H1 (cell line): Measurements from ENCODE around the gene LSM11. TPM values are rescaled to one million over a fixed set of nuclear protein-coding genes. Genes with fewer than 3 reads are reported as not detected.

Experiments used
- CTCF ChIA-PET: fragments of 300-600 bp; sonication (Branson Sonifier 250); formaldehyde crosslinking; loops from one replicate; lab custom pipeline; 2021; ENCODE audit not compliant: partially characterized antibody; lab: Charles Lee
- POLR2A ChIA-PET: fragments of 300-600 bp; sonication (Branson Sonifier 250); formaldehyde crosslinking; loops from one replicate; lab custom pipeline; 2021; ENCODE audit warnings: inconsistent platforms; ENCODE audit not compliant: partially characterized antibody; lab: Charles Lee
- DNase-seq, 2 experiments: peaks; one replicate each; pipeline versions ENCODE4 v3.0.0 to v3.0.0-alpha.2; 2010 to 2022; ENCODE audit warnings: low spot score in 2 of 2, low read depth in 1 of 2, mixed read lengths in 1 of 2
- FAIRE-seq: peaks from 2 replicates; lab custom pipeline; 2011; peaks lifted over from hg19 to GRCh38; lab: Jason Lieb, UNC
- H2AFZ ChIP-seq: 2 replicates; pipeline ENCODE4 v1.8.1; 2012; ENCODE audit warnings: low read length, inconsistent platforms
- H2AK5ac ChIP-seq: 2 replicates; pipeline ENCODE4 v1.6.1; 2013; ENCODE audit warnings: low read depth, low read length
- H2BK120ac ChIP-seq: replicated peaks from 2 replicates; pipeline ENCODE3; 2013; ENCODE audit warnings: low read depth, low read length, inconsistent platforms
- H2BK12ac ChIP-seq: 2 replicates; pipeline ENCODE4 v1.6.1; 2013; ENCODE audit warnings: low read depth, low read length
- H2BK15ac ChIP-seq: 2 replicates; pipeline ENCODE4 v1.6.1; 2013; ENCODE audit warnings: low read length
- H2BK20ac ChIP-seq: 2 replicates; pipeline ENCODE4 v1.6.1; 2013; ENCODE audit warnings: low read length
- H2BK5ac ChIP-seq: 2 replicates; pipeline ENCODE4 v1.6.1; 2013; ENCODE audit warnings: low read depth, low read length
- H3K14ac ChIP-seq: 2 replicates; pipeline ENCODE4 v1.6.1; 2013; ENCODE audit warnings: inconsistent platforms; ENCODE audit not compliant: insufficient read length
- H3K18ac ChIP-seq: 2 replicates; pipeline ENCODE4 v1.6.1; 2013; ENCODE audit warnings: low read length; ENCODE audit errors: extremely low read depth
- H3K23ac ChIP-seq: 2 replicates; pipeline ENCODE4 v1.6.1; 2013; ENCODE audit warnings: inconsistent platforms; ENCODE audit not compliant: insufficient read length
- H3K23me2 ChIP-seq: 2 replicates; pipeline ENCODE4 v1.6.1; 2013; ENCODE audit warnings: low read depth, low read length
- H3K27ac ChIP-seq: 2 replicates; pipeline ENCODE4 v1.6.1; 2011; ENCODE audit warnings: low read depth, low read length, inconsistent platforms
- H3K27me3 ChIP-seq, 4 experiments: replicated peaks in 1 of 4; 1 replicate in 1 of 4; 2 replicates in 3 of 4; pipeline versions ENCODE4 v1.6.1 to v1.8.1; 2011 to 2013; ENCODE audit warnings: low read length in 3 of 4, mild to moderate bottlenecking in 3 of 4, inconsistent platforms in 2 of 4, mixed read lengths in 2 of 4, moderate library complexity in 1 of 4; ENCODE audit not compliant: control insufficient read depth in 3 of 4, insufficient read depth in 3 of 4; ENCODE audit errors: extremely low read depth in 1 of 4
- H3K36me3 ChIP-seq, 4 experiments: 2 replicates each; pipeline versions ENCODE4 v1.6.1 to v1.8.1; 2011 to 2013; ENCODE audit warnings: mild to moderate bottlenecking in 4 of 4, low read length in 3 of 4, moderate library complexity in 2 of 4, control low read depth in 1 of 4, inconsistent platforms in 1 of 4; ENCODE audit not compliant: insufficient read depth in 4 of 4, control insufficient read depth in 2 of 4
- H3K4ac ChIP-seq: replicated peaks from 2 replicates; pipeline ENCODE3; 2013; ENCODE audit warnings: low read length, low read depth, mixed read lengths, inconsistent platforms; ENCODE audit not compliant: insufficient read length
- H3K4me1 ChIP-seq, 4 experiments: replicated peaks in 1 of 4; 1 replicate in 1 of 4; 2 replicates in 3 of 4; pipeline versions ENCODE4 v1.6.1 to v1.8.1; 2011 to 2013; ENCODE audit warnings: low read length in 3 of 4, inconsistent platforms in 2 of 4, mixed read lengths in 1 of 4; ENCODE audit not compliant: insufficient read depth in 4 of 4, control insufficient read depth in 3 of 4
- H3K4me2 ChIP-seq, 2 experiments: 2 replicates each; pipeline versions ENCODE4 v1.6.1 to v1.8.1; 2011 to 2013; ENCODE audit warnings: low read depth in 2 of 2, low read length in 2 of 2, control low read depth in 1 of 2, inconsistent platforms in 1 of 2, mild to moderate bottlenecking in 1 of 2; ENCODE audit not compliant: insufficient read depth in 1 of 2
- H3K4me3 ChIP-seq, 4 experiments: fragments of 200-600, 300-600 bp in 1 of 4; sonication (generic), shearing (Covaris generic), sonication (Bioruptor Twin) in 1 of 4; 2 replicates each; pipeline versions ENCODE4 v1.5.1 to v1.8.1; 2011 to 2016; ENCODE audit warnings: low read length in 4 of 4, low read depth in 3 of 4, control low read depth in 2 of 4, inconsistent platforms in 2 of 4, mild to moderate bottlenecking in 2 of 4, mixed read lengths in 1 of 4, moderate library complexity in 1 of 4; ENCODE audit not compliant: insufficient read depth in 2 of 4; ENCODE audit errors: extremely low read depth in 1 of 4
- H3K56ac ChIP-seq: replicated peaks from 2 replicates; pipeline ENCODE3; 2013; ENCODE audit warnings: low read depth, mild to moderate bottlenecking, mixed read lengths, low read length, inconsistent platforms; ENCODE audit not compliant: insufficient read length
- H3K79me1 ChIP-seq: 2 replicates; pipeline ENCODE4 v1.6.1; 2013; ENCODE audit warnings: low read depth, low read length, control low read depth
- H3K79me2 ChIP-seq, 2 experiments: 2 replicates each; pipeline versions ENCODE4 v1.6.1 to v1.8.1; 2012 to 2013; ENCODE audit warnings: low read length in 2 of 2, mild to moderate bottlenecking in 2 of 2, inconsistent platforms in 1 of 2; ENCODE audit not compliant: insufficient read depth in 2 of 2, control insufficient read depth in 1 of 2
- H3K9ac ChIP-seq, 4 experiments: replicated peaks in 1 of 4; 1 replicate in 1 of 4; 2 replicates in 3 of 4; pipeline versions ENCODE4 v1.6.1 to v1.8.1; 2011 to 2013; ENCODE audit warnings: low read depth in 3 of 4, low read length in 3 of 4, control low read depth in 2 of 4, mild to moderate bottlenecking in 2 of 4, moderate library complexity in 2 of 4, inconsistent platforms in 1 of 4; ENCODE audit errors: extremely low read depth in 1 of 4
- H3K9me3 ChIP-seq, 2 experiments: 2 replicates each; pipeline versions ENCODE4 v1.6.1 to v1.8.1; 2012 to 2013; ENCODE audit warnings: mild to moderate bottlenecking in 2 of 2, moderate library complexity in 2 of 2, control low read depth in 1 of 2, inconsistent platforms in 1 of 2, low read depth in 1 of 2, low read length in 1 of 2, mixed read lengths in 1 of 2; ENCODE audit not compliant: insufficient read depth in 2 of 2
- H4K20me1 ChIP-seq, 2 experiments: replicated peaks in 1 of 2; 2 replicates each; pipeline versions ENCODE3 to v1.8.1; 2011 to 2013; ENCODE audit warnings: inconsistent platforms in 2 of 2, low read length in 2 of 2, mild to moderate bottlenecking in 1 of 2; ENCODE audit not compliant: insufficient read depth in 2 of 2, control insufficient read depth in 1 of 2
- H4K5ac ChIP-seq: 2 replicates; pipeline ENCODE4 v1.6.1; 2013; ENCODE audit warnings: low read length, low read depth, mixed read lengths, inconsistent platforms; ENCODE audit not compliant: insufficient read length
- H4K8ac ChIP-seq: 2 replicates; pipeline ENCODE4 v1.8.0; 2013; ENCODE audit warnings: mild to moderate bottlenecking, moderate library complexity, low read length, inconsistent platforms; ENCODE audit not compliant: insufficient read depth; ENCODE audit errors: extremely low read depth
- H4K91ac ChIP-seq: replicated peaks from 2 replicates; pipeline ENCODE3; 2013; ENCODE audit warnings: low read length, mixed read lengths, inconsistent platforms; ENCODE audit not compliant: insufficient read length
- ASH2L ChIP-seq: fragments of 200-600, 300-600 bp; sonication (generic); IDR thresholded peaks from one replicate; pipeline ENCODE4 v1.7.1; 2017; ENCODE audit warnings: low read length
- BCL11A ChIP-seq, 2 experiments: IDR thresholded peaks; one replicate each; pipeline ENCODE4 v1.6.1; 2011; ENCODE audit warnings: low read depth in 2 of 2, low read length in 2 of 2, mild to moderate bottlenecking in 2 of 2
- BRCA1 ChIP-seq: IDR thresholded peaks from 2 replicates; pipeline ENCODE4 v1.6.1; 2012; ENCODE audit warnings: low read depth, low read length, improper control_type of control experiment
- HDAC6 ChIP-seq: IDR thresholded peaks from one replicate; pipeline ENCODE4 v1.7.1; 2012; ENCODE audit warnings: low read depth, mild to moderate bottlenecking, inconsistent platforms, low read length, moderate library complexity
- JUN ChIP-seq: IDR thresholded peaks from 2 replicates; pipeline ENCODE4 v1.6.1; 2011; ENCODE audit warnings: low read depth, mild to moderate bottlenecking, improper control_type of control experiment, low read length
- KDM5A ChIP-seq: fragments of 200-600 bp; IDR thresholded peaks from 2 replicates; pipeline ENCODE4 v1.7.1; 2012; ENCODE audit warnings: mild to moderate bottlenecking, low read length, inconsistent platforms, mixed read lengths
- POLR2AphosphoS5 ChIP-seq: IDR thresholded peaks from 2 replicates; pipeline ENCODE4 v1.6.1; 2011; ENCODE audit warnings: low read depth, low read length
- POU5F1 ChIP-seq: IDR thresholded peaks from 2 replicates; pipeline ENCODE4 v1.6.1; 2011; ENCODE audit warnings: low read depth, mild to moderate bottlenecking, low read length, moderate library complexity
- RNF2 ChIP-seq: fragments of 200-900, 300-1000 bp; sonication (generic); IDR thresholded peaks from 2 replicates; pipeline ENCODE4 v1.7.1; 2016; ENCODE audit warnings: borderline replicate concordance, low read depth, mild to moderate bottlenecking, antibody characterized with exemption, low read length; ENCODE audit not compliant: poor library complexity, severe bottlenecking; ENCODE audit errors: missing control alignments
- TBP ChIP-seq: IDR thresholded peaks from 2 replicates; pipeline ENCODE4 v1.6.1; 2011; ENCODE audit warnings: low read depth, low read length, improper control_type of control experiment
- YY1 ChIP-seq: IDR thresholded peaks from 2 replicates; pipeline ENCODE4 v1.6.1; 2011; ENCODE audit warnings: low read depth, mild to moderate bottlenecking, low read length
- ZNF274 ChIP-seq: IDR thresholded peaks from 2 replicates; pipeline ENCODE4 v1.7.0; 2012; ENCODE audit warnings: low read length, borderline replicate concordance; ENCODE audit errors: extremely low read depth
- WGBS, 2 experiments: shearing (Covaris generic) in 1 of 2; methylation state at CpG; one replicate each; pipeline versions ENCODE4 v1.1.6 to v1.1.7; 2013 to 2015; ENCODE audit warnings: low lambda C conversion rate in 2 of 2, mixed read lengths in 2 of 2, inconsistent platforms in 1 of 2, low coverage in 1 of 2, missing lambda C conversion rate in 1 of 2; ENCODE audit not compliant: insufficient replicate concordance in 2 of 2, insufficient coverage in 1 of 2, insufficient read length in 1 of 2; ENCODE audit errors: extremely low coverage in 1 of 2, missing lambda C conversion rate in 1 of 2; 5-methylcytosine and 5-hydroxymethylcytosine counted together
- polyA plus RNA-seq, 7 experiments: library from polyadenylated mRNA; depleted of rRNA in 3 of 7; stranded (reverse) in 5 of 7; unstranded in 2 of 7; fragments of >200 nt in 5 of 7; fragments of 200-250 nt in 2 of 7; gene quantifications; 1 replicate in 5 of 7; 2 replicates in 1 of 7; 4 replicates in 1 of 7; pipeline versions ENCODE4 v1.2.1 to v1.2.3, GENCODE V29; 2011 to 2013; ENCODE audit warnings: missing spikeins in 2 of 7, mixed read lengths in 2 of 7
- total RNA-seq: library from RNA; stranded (reverse); fragmentation: NEBNext Ultra II Directional; extraction: Animal tissue kit (Norgen Biotek cat#: 25700); gene quantifications from 2 replicates; pipeline ENCODE4 v1.2.1, GENCODE V29; 2021

LSM11 gene
- total and polyA plus RNA-seq, 2 of the 8 experiments (the other 6 are each of a cell fraction or from before 2014, with no cell fraction given): 1.8 to 3.9 TPM

- Histone ChIP-seq H4K8ac (no peak overlapping the region), H2AFZ (no peak overlapping the region), H3K9me3 (peaks cover 13 to 17% of the 10 kb centered on the region in 2 experiments; a peak in 3 of 4 replicates), H2BK20ac (no peak overlapping the region), H3K9ac (no peak overlapping the region), H2BK15ac (no peak overlapping the region), H3K79me1 (no peaks in the 10 kb centered on the region), H3K18ac (no peak overlapping the region), H3K4me2 (no peak overlapping the region), H3K27me3 (no peaks in the 10 kb centered on the region), H2BK120ac (no peak overlapping the region), H2BK12ac (no peak overlapping the region), H3K23ac (no peak overlapping the region), H4K91ac (no peak overlapping the region), H3K27ac (no peak overlapping the region), H3K4ac (no peak overlapping the region), H3K4me3 (no peak overlapping the region), H3K23me2 (no peaks in the 10 kb centered on the region), H2AK5ac (no peak overlapping the region), H3K79me2 (no peaks in the 10 kb centered on the region), H3K4me1 (no peaks in the 10 kb centered on the region), H2BK5ac (no peak overlapping the region), H3K14ac (no peak overlapping the region), H3K36me3 (no peaks in the 10 kb centered on the region), H4K20me1 (no peaks in the 10 kb centered on the region), H4K5ac (no peak overlapping the region), H3K56ac (no peak overlapping the region)
- 92% methylated on average over 3 of the region's 3 CpGs; no CpG with 5 or more reads in 1 of the 2 experiments for WGBS, 2 experiments
- DNase-seq: no peak
- ChIA-PET POLR2A (no interaction called here), CTCF (interaction anchor here (1.7 kb wide), 1 partner anchor 15 kb away, joined by 5 read pairs; no protein-coding TSS in a partner anchor)
- FAIRE-seq: no peak
- TF ChIP-seq HDAC6: no peak
- no peak for TF ChIP-seq KDM5A
- TF ChIP-seq POLR2AphosphoS5: no peak
- TF ChIP-seq RNF2: no peak
- no peak for TF ChIP-seq ZNF274
- no peak for TF ChIP-seq POU5F1
- TF ChIP-seq BRCA1: no peak
- no peak for TF ChIP-seq BCL11A (IDR thresholded peaks at IDR 0.05; ENCODE audit: low read depth in 2 of 2, low read length in 2 of 2)
- no peak for TF ChIP-seq ASH2L
- no peak for TF ChIP-seq TBP
- TF ChIP-seq JUN: no peak
- TF ChIP-seq YY1: no peak
Measured at GRCh38 chr5:157703736-157704135, 39.8 kb upstream of the LSM11 start.
